GM15510 (cell line): ENCODE results near the gene CCDC138.

Source experiments
- POLR2A ChIP-seq: IDR thresholded peaks from 3 replicates; pipeline ENCODE4 v1.6.1; 2011; ENCODE audit warnings: borderline replicate concordance; ENCODE audit not compliant: insufficient read length; ENCODE audit errors: extremely low read depth

The CCDC138 gene

GRCh38 chr2:108786354-108787215 is at the start of gene CCDC138:
Gene CCDC138 (plus strand): TSS chr2:108786771. CDS start chr2:108786823, 52 bp downstream.
- peak; percentile 84 for TF ChIP-seq POLR2A

GRCh38 chr2:108776475-108776874 is 10.1 kb upstream of the CCDC138 start:
- TF ChIP-seq POLR2A, result no peak

GRCh38 chr2:108778857-108779256 is 7.7 kb upstream of the CCDC138 start:
- TF ChIP-seq POLR2A, result no peak

GRCh38 chr2:108786008-108786353 is 590 bp upstream of the CCDC138 start:
- TF ChIP-seq POLR2A, result no peak

- TF ChIP-seq POLR2A, result no peak
Observed at GRCh38 chr2:108787216-108787541, 608 bp downstream of the CCDC138 start.

GRCh38 chr2:108803045-108803736 is 16.6 kb downstream of the CCDC138 start:
- no peak for TF ChIP-seq POLR2A

- no peak for TF ChIP-seq POLR2A
Observed at GRCh38 chr2:108805032-108805431, 18.5 kb downstream of the CCDC138 start.

- no peak for TF ChIP-seq POLR2A
Observed at GRCh38 chr2:108805782-108806181, 19.2 kb downstream of the CCDC138 start.

- no peak for TF ChIP-seq POLR2A
Observed at GRCh38 chr2:108806371-108807113, 20.0 kb downstream of the CCDC138 start.

GRCh38 chr2:108809936-108810335 is 23.4 kb downstream of the CCDC138 start:
- no peak for TF ChIP-seq POLR2A

GRCh38 chr2:108810993-108811957 is 24.7 kb downstream of the CCDC138 start:
- no peak for TF ChIP-seq POLR2A

- TF ChIP-seq POLR2A, result no peak
Observed at GRCh38 chr2:108813732-108814131, 27.2 kb downstream of the CCDC138 start.

- no peak for TF ChIP-seq POLR2A
Observed at GRCh38 chr2:108820482-108820881, 33.9 kb downstream of the CCDC138 start.

GRCh38 chr2:108823286-108823685 is 36.7 kb downstream of the CCDC138 start:
- TF ChIP-seq POLR2A, result no peak
